Measurements from ENCODE around the gene NGDN.

Gene NGDN

DNA sequence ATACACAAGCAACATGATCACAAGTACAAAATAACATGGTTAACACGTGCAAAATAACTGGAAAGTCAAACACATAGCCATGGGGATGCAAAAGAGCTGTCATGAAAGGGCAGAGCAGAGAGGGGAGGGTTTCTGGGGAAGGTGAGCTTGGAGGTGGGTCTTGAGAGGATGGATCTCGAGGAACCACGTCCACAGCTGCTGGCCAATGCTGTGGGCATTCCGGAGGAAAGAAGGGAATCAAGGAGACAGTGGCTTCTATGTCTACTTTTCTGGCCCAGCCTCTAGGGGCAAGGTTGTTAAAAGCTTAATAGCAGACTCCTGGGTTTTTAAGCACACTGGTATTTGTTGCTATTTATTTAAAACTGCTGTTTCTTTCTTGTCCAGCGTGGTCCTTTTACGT lies 25.6 kb upstream of the NGDN start:
- H3K27me3 Mint-ChIP-seq (ENCODE audit: low read depth): no peaks in the 10 kb centered on the region
- peak overlapping the region in 1 of 3 experiments; percentile 51 for H3K4me3 Mint-ChIP-seq
- no peaks in the 10 kb centered on the region for H3K9me3 Mint-ChIP-seq
- peak overlapping the region; percentile 51 to 65 (median 55) for H3K27ac Mint-ChIP-seq
- no peaks in the 10 kb centered on the region for H3K36me3 Mint-ChIP-seq (ENCODE audit: low read depth)
- peaks cover 78% of the 10 kb centered on the region for H3K4me1 Mint-ChIP-seq
- TF ChIP-seq, protein P1, sequence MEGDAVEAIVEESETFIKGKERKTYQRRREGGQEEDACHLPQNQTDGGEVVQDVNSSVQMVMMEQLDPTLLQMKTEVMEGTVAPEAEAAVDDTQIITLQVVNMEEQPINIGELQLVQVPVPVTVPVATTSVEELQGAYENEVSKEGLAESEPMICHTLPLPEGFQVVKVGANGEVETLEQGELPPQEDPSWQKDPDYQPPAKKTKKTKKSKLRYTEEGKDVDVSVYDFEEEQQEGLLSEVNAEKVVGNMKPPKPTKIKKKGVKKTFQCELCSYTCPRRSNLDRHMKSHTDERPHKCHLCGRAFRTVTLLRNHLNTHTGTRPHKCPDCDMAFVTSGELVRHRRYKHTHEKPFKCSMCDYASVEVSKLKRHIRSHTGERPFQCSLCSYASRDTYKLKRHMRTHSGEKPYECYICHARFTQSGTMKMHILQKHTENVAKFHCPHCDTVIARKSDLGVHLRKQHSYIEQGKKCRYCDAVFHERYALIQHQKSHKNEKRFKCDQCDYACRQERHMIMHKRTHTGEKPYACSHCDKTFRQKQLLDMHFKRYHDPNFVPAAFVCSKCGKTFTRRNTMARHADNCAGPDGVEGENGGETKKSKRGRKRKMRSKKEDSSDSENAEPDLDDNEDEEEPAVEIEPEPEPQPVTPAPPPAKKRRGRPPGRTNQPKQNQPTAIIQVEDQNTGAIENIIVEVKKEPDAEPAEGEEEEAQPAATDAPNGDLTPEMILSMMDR (IDR thresholded peaks at IDR 0.05; ENCODE audit: unreplicated experiment in 3 of 3): no peak

DNA sequence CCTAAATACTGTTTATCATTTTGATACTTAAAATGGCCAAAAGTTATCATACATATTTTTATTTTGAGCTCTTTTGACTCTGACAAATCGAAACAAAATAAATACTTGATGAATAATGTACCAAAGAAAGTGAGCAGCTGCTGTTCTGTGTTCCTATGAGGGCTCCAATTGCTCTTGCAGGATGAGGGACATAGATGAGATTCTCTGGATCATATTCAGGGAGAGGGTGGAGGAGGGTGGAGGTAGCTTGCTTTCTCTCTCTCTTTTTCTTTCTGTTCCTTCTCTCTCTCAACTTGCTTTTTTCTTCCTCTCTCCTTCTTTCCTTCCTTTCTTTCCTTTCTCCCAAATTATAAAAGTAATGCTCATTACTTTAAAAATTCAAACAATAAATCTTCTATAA lies 25.2 kb upstream of the NGDN start:
- peaks cover 76% of the 10 kb centered on the region for H3K4me1 Mint-ChIP-seq
- TF ChIP-seq, protein P1 (IDR thresholded peaks at IDR 0.05; ENCODE audit: unreplicated experiment in 3 of 3): no peak
- H3K4me3 Mint-ChIP-seq: peak overlapping the region in 1 of 3 experiments; percentile 31
- H3K9me3 Mint-ChIP-seq: no peaks in the 10 kb centered on the region
- no peaks in the 10 kb centered on the region for H3K36me3 Mint-ChIP-seq (ENCODE audit: low read depth)
- H3K27ac Mint-ChIP-seq: peak overlapping the region; percentile 17 to 65 (median 55)
- H3K27me3 Mint-ChIP-seq (ENCODE audit: low read depth): no peaks in the 10 kb centered on the region

DNA sequence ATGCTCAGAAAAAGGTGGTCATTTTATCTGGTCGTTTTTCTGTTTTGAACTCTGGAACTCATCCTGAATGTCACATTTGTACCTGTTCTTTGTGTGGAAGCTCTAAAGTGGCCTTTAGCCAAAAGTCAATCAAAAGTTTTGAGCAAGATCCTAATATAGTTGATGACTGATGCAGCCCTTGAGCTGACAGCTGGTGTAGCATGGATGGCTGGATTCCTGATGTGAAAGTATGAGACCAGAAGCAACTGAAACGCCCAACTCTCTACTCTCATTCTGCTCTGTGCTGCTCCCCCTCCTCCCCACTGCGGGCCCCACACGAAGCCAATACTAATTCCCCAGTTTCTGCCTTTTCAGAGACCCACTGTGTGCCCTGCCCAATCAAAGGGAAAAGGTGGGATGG lies 23.7 kb upstream of the NGDN start:
- H3K4me3 Mint-ChIP-seq: no peak overlapping the region
- no peaks in the 10 kb centered on the region for H3K27me3 Mint-ChIP-seq (ENCODE audit: low read depth)
- peak overlapping the region; percentile 78 to 96 (median 91) for H3K27ac Mint-ChIP-seq
- H3K9me3 Mint-ChIP-seq: no peaks in the 10 kb centered on the region
- TF ChIP-seq, protein P1 (IDR thresholded peaks at IDR 0.05; ENCODE audit: unreplicated experiment in 3 of 3): no peak
- peaks cover 65% of the 10 kb centered on the region for H3K4me1 Mint-ChIP-seq
- H3K36me3 Mint-ChIP-seq (ENCODE audit: low read depth): no peaks in the 10 kb centered on the region

DNA sequence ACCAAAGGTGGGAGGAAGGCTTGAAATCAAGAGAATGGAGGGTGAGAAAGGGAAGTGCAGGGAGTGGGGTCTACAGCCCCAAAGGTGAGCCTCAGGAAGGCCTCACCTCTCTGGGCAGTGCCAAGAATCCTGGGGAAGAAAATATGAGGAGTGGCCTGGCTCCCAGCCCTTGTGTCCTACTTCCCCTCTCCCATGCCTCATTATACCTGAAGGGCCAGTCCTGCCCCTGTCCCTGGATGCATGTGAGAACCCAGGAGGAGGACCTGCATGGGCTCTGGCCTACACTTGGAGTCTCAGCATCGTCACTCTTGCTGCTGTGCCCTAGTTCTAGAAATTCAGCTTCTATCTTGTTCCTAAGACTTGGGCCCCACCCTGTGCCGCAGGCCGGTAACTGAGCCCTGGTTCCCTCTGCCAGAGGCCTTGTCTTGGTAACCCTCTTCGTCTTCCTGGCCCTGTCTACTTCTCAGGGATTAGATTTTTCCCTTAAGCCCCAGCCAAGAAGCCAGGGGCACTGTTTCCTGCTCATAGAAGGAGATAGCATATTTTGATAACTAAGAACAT lies 23.1 kb upstream of the NGDN start:
- Mint-ChIP-seq H3K27me3 (ENCODE audit: low read depth) (no peaks in the 10 kb centered on the region), H3K36me3 (ENCODE audit: low read depth) (no peaks in the 10 kb centered on the region), H3K4me1 (peaks cover 59% of the 10 kb centered on the region), H3K9me3 (no peaks in the 10 kb centered on the region), H3K4me3 (no peak overlapping the region), H3K27ac (peak overlapping the region; percentile 78 to 96 (median 91))
- TF ChIP-seq, protein P1 (IDR thresholded peaks at IDR 0.05; ENCODE audit: unreplicated experiment in 3 of 3): peak in 1 of 3 experiments; percentile 9

DNA sequence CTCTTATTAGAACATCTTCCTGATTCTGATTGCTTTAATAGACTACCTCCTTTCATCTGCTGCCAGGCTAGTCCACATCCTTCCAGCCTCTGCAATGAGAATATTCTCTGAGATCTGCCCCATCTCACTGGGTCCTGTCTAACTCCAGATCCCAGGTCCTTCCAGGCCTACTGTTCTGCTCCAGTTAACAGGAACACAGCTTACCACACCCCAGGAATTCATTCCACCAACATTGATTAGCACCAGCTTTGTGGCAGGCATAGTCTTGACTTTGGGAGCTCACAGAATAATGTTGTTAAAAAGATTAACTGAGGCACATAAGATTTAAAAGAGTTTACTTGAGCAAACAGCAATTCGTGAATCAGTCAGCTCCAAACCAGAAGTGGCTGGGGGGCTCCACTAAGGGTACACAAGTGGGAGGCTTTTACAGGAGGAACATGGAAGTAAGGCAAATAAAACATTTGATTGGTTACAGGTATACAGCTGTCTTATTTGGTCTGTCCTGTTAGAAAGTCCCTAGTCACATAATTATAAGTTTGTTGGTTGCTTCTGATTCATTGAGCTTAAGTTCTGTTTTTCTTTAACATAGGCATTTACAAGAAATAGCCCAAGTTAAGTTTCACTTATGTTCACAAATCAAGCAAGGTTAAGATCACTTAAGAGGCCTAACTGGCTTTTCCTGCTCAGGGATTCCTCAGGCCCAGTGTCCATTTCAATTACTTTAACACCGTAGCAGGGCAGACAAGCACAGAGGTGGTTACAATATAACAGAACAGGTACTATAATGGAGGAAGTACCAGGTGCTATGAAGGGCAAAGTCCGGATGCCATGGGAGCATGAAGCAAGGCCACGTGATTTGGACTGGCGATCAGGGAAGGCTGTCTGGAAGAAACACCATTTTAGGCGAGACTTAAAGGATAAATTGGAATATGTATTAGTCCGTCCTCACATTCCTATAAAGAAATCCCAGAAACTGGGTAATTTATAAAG lies 21.8 kb upstream of the NGDN start:
- H3K9me3 Mint-ChIP-seq: no peaks in the 10 kb centered on the region
- TF ChIP-seq, protein P1 (IDR thresholded peaks at IDR 0.05; ENCODE audit: unreplicated experiment in 3 of 3): no peak
- H3K27ac Mint-ChIP-seq: peak overlapping the region; percentile 90 to 96 (median 91)
- peaks cover 46% of the 10 kb centered on the region for H3K4me1 Mint-ChIP-seq
- H3K27me3 Mint-ChIP-seq (ENCODE audit: low read depth): no peaks in the 10 kb centered on the region
- no peaks in the 10 kb centered on the region for H3K36me3 Mint-ChIP-seq (ENCODE audit: low read depth)
- H3K4me3 Mint-ChIP-seq: no peak overlapping the region
